ENCODE data around the gene HUS1.
"Not testable (repeated sequence)": the region's sequence is repeated elsewhere in the genome, so short reads cannot be mapped to it uniquely, and the experiment has no call there.

The HUS1 gene

GRCh38 chr7:47931005-47932004, 48.1 kb downstream of the HUS1 start:
- no peak for DNase-seq (ENCODE audit: insufficient read length, low spot score)
- no peak for FAIRE-seq

- DNase-seq (ENCODE audit: insufficient read length, low spot score) (no peak), FAIRE-seq (no peak)
These were observed 55.1 kb downstream of the HUS1 start for GRCh38 chr7:47924266-47924665.

GRCh38 chr7:47923081-47923875, 56.1 kb downstream of the HUS1 start:
- DNase-seq (ENCODE audit: insufficient read length, low spot score); FAIRE-seq: not testable (repeated sequence)

- DNase-seq (ENCODE audit: insufficient read length, low spot score); FAIRE-seq: not testable (repeated sequence)
These were observed 62.9 kb downstream of the HUS1 start for GRCh38 chr7:47916514-47916913.

GRCh38 chr7:47915616-47915976, 63.8 kb downstream of the HUS1 start:
- FAIRE-seq, result no peak
- DNase-seq (ENCODE audit: insufficient read length, low spot score), result no peak

GRCh38 chr7:47914717-47915615, 64.4 kb downstream of the HUS1 start:
- FAIRE-seq (no peak), DNase-seq (ENCODE audit: insufficient read length, low spot score) (no peak)

All from GM19239 (cell line).